OCI-M2 (cell line): Measurements from ENCODE around the gene STAM2.
"Not testable (repeated sequence)": the region's sequence is repeated elsewhere in the genome, so short reads cannot be mapped to it uniquely, and the experiment has no call there.

Source experiments
- DNase-seq: peaks from one replicate; lab custom pipeline; 2025; ENCODE audit not compliant: unreplicated experiment; lab: John Stamatoyannopoulos, UW

STAM2 gene

DNA sequence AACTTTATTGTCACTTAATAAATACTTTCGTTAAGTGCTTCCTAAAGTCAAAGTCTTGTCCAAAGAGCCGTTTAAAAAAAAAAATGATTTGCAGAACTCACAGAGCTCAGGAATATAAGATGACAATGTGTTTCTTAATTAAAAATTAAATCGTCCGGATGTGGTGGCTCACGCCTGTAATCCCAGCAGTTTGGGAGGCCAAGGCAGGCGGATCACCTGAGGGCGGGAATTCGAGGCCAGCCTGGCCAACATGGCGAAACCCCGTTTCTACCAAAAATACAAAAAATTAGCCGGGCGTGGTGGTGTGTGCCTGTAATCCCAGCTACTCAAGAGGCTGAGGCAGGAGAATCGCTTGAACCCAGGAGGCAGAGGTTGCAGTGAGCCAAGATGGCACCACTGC, 68.4 kb downstream of the STAM2 start:
- DNase-seq = not testable (repeated sequence)

GRCh38 chr2:152106464-152106863, 69.1 kb downstream of the STAM2 start:
- no peak for DNase-seq

DNA sequence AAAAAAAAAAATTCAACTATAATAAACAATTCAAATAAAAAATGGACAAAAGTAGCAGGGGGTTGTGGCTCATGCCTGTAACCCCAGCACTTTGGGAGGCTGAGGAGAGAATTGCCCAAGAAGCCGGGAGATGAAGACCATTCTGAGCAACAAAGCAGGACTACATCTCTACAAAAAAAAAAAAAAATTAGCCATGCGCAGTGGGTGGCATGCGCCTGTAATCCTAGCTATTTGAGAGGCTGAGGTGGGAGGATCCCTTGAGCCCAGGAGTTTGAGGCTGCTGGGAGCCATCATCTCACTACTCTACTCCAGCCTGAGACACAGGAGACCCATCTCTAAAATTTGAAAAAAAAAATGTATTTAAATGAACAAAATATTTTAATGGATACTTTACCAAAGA, 72.3 kb downstream of the STAM2 start:
- DNase-seq = no peak

DNA sequence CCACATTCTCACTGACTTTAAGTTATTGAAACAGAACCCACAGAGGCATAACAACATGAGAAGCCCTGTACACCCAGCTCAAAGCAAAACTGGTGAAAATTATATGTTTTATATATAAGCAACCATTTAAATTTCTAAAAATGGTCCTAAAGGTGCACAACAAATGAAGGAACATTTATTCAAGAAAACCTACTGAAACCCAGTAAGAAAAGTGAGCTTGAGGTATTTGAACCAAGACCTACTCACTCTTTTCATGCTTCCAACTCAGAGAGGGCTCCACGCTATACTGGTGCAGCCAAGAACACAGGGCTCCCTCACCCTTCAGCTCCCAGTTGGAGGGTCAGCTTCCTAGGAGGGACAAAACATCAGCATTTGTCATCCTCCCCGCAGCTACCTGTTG, 74.6 kb downstream of the STAM2 start:
- no peak for DNase-seq

DNA sequence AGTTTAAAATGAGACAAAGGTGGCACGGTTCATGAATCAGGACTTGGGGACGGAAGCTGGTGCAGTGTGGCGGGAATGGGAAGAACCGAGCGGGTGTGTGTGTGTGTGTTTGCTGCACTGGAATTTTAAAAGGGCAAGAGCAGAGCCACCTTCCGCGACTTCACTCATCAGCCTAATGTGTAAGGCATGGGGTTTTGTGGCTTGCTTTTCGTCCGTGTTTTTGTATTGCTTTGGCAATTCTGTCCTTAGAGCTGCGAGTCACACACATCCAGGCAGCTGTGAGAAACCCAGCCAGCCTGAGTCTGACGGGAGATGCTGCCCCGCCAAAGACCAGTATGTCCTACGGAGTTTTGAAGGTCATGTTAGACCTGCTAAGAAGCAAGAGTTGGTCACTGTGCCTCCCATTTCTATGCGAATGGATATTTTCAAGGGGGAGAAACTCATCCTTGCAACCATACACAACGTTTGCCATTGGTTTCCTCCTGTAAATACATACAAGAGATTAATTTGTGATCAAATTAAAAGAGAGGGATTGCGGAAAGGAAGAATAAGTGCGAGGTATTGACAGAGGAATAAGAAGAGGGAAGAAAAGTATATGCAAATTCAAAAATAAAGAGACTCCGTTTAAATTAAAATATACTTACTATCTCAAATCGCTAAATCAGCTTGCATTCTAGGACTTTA, 76.1 kb downstream of the STAM2 start:
- no peak for DNase-seq

DNA sequence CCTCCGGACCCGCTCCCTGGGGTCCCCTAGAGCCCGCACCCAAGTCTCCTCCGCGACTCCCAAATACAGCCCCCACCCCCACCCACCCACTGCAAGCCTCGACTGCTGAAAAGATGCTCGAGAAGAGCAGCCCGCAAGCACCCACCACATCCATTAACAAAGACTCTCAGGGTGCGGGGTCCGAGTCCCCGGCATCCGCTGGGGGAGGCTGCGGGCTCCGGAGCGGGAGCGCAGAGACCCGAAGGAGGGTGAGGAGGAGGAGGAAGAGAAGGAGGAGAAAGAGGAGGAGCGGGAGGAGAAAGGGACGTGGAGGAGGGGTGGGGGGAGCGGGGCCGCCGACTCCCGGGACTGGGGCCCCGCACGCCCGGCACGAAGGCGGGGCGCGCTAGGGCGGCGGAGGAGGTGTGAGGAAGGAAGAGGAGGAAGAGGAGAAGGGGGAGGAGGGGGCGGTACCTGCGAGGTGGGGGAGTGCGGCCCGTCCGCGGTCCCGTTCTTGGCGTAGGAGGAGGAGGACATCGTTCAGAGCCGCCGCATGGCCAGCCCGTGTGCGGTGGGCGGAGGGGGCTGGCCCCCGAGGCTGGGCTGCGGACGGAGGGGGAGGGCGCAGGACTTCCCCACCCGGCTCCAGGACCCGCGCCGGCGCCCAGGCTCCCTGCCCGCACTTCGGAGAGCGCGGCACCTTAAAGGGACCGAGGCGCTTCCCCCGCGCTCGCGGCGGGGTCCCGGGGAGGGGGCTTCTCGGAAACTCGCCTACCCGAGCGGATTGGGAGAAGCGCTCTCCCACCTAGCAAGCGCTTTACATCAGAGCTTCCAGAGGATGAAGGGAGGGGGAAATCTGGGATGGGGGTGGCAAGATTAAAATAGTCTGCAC, 76.8 kb downstream of the STAM2 start, which contains the start of gene CACNB4:
CACNB4 (minus strand) TSS at position 549 of the 871 bp plus-strand sequence.
- DNase-seq = no peak

DNA sequence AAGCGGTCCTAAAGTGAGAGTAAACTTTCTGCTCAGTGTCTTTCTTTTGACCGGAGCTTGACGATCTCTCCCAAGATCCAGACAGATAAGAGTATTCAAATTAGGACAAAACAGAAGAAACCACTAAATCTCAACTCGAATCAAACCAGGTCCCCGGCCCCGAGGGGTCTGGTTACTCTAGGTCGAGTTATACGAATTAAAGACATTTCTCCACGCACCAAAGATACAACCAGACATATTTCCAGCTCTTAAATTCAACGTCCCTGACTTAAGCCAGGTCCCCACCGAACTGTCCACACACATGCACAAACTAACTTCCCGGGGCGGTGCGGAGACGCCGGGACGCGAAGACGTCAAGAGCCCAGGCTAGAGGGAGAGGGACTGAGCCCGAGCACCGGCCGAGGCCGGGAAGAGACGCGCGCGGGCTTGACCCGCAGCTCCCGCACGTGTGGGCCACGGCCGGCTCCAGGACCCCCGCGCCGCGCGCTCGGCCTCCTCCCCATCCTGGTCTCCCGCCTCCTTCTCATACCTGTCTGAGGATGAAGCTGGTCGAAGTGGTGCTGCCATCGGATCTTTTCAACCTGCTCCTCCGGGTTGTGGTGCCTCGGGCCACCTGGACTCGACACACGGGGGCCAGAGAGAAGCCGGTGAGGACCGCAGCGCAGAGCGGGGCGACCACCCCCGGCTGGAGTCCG, 77.6 kb downstream of the STAM2 start:
- no peak for DNase-seq

DNA sequence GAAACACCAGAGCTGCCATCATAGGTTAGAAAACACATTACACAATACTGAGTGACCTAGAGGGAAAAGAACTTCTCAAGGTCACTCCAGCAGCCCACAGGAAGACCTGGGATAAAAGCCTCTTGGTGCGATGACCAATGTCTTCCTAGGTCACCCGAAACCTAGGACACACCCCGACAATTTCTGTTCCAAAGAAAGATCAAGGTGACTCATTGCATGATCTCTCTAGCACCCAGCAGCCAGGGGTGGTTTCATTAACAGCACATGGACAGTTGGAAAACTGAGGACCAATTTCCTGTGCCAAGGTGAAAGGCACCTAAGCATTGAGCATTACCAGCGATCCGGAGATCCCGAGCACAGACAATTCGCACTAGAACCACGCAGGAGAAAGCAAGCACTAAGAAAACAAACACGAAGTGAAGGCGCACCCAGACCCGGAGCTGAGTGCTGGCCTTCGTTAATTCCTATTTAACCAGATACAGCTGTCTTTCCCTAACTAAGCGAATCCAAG, 78.2 kb downstream of the STAM2 start:
- DNase-seq = no peak

- DNase-seq = no peak
Observed at GRCh38 chr2:152095146-152095545, 80.4 kb downstream of the STAM2 start.

GRCh38 chr2:152094014-152094413, 81.5 kb downstream of the STAM2 start:
- no peak for DNase-seq

DNA sequence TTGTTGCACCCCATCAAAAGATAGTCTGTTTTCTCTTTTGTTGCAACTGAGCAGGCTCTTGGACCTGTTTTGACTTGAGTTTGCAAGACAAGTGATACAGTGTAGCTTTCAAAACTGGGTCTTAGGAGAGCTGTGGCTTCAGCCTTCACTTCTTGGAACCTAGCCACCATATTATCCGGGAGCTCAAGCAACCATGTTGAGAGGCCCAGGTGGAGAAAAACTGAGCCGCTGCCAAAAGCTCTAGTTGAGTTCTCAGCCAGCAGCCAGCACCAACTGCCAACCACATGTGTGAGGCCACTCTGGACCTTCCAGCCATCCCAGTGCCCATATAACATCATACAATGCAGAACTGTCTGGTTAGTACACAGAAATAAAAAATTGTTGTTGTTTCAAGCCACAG, 82.1 kb downstream of the STAM2 start:
- no peak for DNase-seq

GRCh38 chr2:152092095-152092494, 83.5 kb downstream of the STAM2 start:
- DNase-seq = no peak

DNA sequence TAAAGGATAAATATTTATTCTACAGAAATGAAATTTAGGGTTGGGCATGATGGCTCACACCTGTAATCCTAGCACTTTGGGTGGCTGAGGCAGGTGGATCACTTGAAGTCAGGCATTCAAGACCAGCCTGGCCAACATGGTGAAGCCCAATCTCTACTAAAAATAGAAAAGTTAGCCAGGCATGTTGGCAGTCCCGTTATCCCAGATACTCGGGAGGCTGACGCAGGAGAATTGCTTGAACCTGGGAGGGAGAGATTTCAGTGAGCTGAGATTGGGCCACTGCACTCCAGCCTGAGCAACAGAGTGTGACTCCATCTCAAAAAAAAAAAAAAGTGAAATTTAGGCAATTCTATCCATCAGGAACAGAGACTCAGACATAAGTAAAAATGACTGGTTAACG, 84.8 kb downstream of the STAM2 start:
- not testable (repeated sequence) for DNase-seq

- no peak for DNase-seq
Observed at GRCh38 chr2:152089238-152089637, 86.3 kb downstream of the STAM2 start.

GRCh38 chr2:152088006-152088405, 87.6 kb downstream of the STAM2 start:
- no peak for DNase-seq

- DNase-seq = no peak
Observed at GRCh38 chr2:152086231-152086630, 89.3 kb downstream of the STAM2 start.

GRCh38 chr2:152084076-152084475, 91.5 kb downstream of the STAM2 start:
- DNase-seq = no peak

- no peak for DNase-seq
Observed at GRCh38 chr2:152083202-152083875, 92.2 kb downstream of the STAM2 start.

GRCh38 chr2:152078662-152079061, 96.9 kb downstream of the STAM2 start:
- DNase-seq = no peak

- no peak for DNase-seq
Observed at GRCh38 chr2:152078023-152078422, 97.5 kb downstream of the STAM2 start.

GRCh38 chr2:152075461-152076050, 100.0 kb downstream of the STAM2 start:
- no peak for DNase-seq
